Stimulated activated CD8-positive, alpha-beta memory T cell treated with anti-CD3 and anti-CD28 coated beads, Interleukin-15, amount 100 ng/mL, for 1 hour (primary cell): ENCODE measurements around the gene TMEM131L.
"Not testable (repeated sequence)": the region's sequence is repeated elsewhere in the genome, so short reads cannot be mapped to it uniquely, and the experiment has no call there.

Source experiments
- DNase-seq: peaks from one replicate; pipeline ENCODE4 v3.0.0-alpha.2; 2020; ENCODE audit warnings: low read depth

TMEM131L gene

GRCh38 chr4:153655002-153655541 is 188.9 kb downstream of the TMEM131L start:
- no peak for DNase-seq

- no peak for DNase-seq
These were observed 189.8 kb downstream of the TMEM131L start for GRCh38 chr4:153655928-153656327.

- DNase-seq = no peak
These were observed 195.2 kb downstream of the TMEM131L start for GRCh38 chr4:153661215-153661822.

- no peak for DNase-seq
These were observed 195.7 kb downstream of the TMEM131L start for GRCh38 chr4:153661908-153662307.

- no peak for DNase-seq
These were observed 197.5 kb downstream of the TMEM131L start for GRCh38 chr4:153663667-153664066.

- not testable (repeated sequence) for DNase-seq
These were observed 200.3 kb downstream of the TMEM131L start for GRCh38 chr4:153666505-153666904.

- no peak for DNase-seq
These were observed 202.5 kb downstream of the TMEM131L start for GRCh38 chr4:153668647-153669046.

GRCh38 chr4:153669838-153670237 is 203.7 kb downstream of the TMEM131L start:
- DNase-seq = no peak

- DNase-seq = no peak
These were observed 210.3 kb downstream of the TMEM131L start for GRCh38 chr4:153676486-153676885.

- DNase-seq = no peak
These were observed 210.8 kb downstream of the TMEM131L start for GRCh38 chr4:153676984-153677383.

GRCh38 chr4:153679486-153679885 is 213.3 kb downstream of the TMEM131L start:
- no peak for DNase-seq

GRCh38 chr4:153683763-153684181 is 217.6 kb downstream of the TMEM131L start:
- DNase-seq = no peak

GRCh38 chr4:153684182-153684970 is 218.2 kb downstream of the TMEM131L start, which contains the start of gene TLR2:
Gene TLR2, plus strand, starts transcription at chr4:153684280. Its CDS starts 18,628 bp downstream, at chr4:153702908.
- DNase-seq = no peak

GRCh38 chr4:153684971-153685371 is 218.8 kb downstream of the TMEM131L start:
- DNase-seq = no peak
